ENCODE results near the gene NAPB.

The NAPB gene

DNA sequence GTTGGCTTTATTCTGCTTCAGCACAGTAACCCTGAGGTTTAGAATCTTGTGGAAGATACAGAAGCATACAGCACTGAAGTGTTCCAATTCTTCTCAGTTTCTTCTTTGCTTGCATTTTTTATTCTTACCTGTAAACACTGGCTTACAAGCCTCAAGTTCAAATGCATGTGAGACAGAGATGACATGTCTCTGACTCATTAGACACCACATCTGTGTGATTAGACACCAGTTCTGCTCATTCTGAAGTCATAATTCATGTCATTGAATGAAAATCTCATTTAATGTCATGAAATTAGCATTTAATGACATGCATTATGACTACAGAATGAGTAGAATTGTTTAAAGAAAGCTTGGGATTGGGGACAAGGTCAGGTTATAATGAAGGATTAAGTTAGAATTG lies 53.5 kb downstream of the NAPB start:
- no peak for TF ChIP-seq CTCF (IDR thresholded peaks at IDR 0.05; ENCODE audit: control extremely low read depth, extremely low read depth, low read depth, missing control alignments)
- ChIA-PET CTCF (interaction anchor here (1.0 kb wide), 1 partner anchor 53 kb away, joined by 3 read pairs; the partner anchor contains the start of gene NAPB), POLR2A (no interaction called here)
- no peak for DNase-seq (ENCODE audit: extremely low spot score)

- CTCF ChIA-PET: interaction anchor here (1.5 kb wide), 1 partner anchor 8 kb away, joined by 4 read pairs; no protein-coding TSS in a partner anchor
- POLR2A ChIA-PET: no interaction called here
- DNase-seq (ENCODE audit: extremely low spot score): peak; percentile 50
- no peak for TF ChIP-seq CTCF (IDR thresholded peaks at IDR 0.05; ENCODE audit: control extremely low read depth, extremely low read depth, low read depth, missing control alignments)
Observed at GRCh38 chr20:23366384-23366783, 54.9 kb downstream of the NAPB start.

DNA sequence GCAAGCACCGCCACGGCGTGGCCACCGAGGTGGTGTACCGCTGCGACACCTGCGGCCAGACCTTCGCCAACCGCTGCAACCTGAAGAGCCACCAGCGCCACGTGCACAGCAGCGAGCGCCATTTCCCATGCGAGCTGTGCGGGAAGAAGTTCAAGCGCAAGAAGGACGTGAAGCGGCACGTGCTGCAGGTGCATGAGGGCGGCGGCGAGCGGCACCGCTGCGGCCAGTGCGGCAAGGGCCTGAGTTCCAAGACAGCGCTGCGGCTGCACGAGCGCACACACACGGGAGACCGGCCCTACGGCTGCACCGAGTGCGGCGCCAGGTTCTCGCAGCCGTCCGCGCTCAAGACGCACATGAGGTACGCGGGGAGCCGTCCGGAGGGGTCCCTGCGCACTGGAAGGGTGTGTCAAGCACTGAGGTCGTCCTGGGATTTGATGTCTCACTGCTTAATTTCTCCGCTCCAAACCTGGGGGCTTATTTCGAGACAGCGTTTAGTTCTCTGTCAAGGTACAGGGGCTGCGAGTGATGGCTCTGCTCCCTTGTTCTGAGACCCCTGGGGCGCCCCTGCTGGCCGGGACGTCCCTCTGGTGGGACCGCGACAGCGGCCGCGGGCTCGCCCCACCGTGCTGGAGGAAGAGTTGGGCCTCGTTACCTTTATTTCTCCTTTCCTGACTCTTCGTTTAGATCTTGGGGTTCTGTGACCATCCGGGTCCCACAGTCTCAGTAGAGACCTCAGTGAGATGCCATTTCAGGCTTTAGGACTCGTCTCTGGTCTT lies 55.7 kb downstream of the NAPB start:
- CTCF ChIA-PET: interaction anchor here (1.3 to 1.5 kb wide), 2 partner anchors 8 to 16 kb away, joined by 4 read pairs; partner anchors contain the start of gene NXT1

DNA sequence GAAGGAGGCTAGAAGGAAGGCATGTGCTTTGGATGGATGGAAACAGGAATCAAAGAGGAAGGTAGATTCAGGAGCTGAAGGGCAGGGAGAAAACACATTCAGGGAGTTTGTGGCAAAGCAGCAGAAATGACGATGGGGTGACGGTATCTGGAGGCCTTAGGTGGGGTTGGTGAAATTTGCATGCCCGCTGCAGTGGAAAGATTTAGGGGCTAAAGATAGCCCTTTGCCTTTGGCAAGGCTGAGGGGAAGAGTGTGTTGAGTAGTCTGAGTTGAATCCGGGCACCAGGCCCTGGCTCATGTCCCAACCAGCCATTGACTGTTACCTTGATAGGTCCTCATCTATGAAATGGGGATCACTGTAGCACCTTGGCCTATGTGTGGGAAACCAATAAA lies 58.0 kb downstream of the NAPB start:
- POLR2A ChIA-PET: no interaction called here

More for the DNA sequence above, 55.7 kb downstream of the NAPB start:
- DNase-seq (ENCODE audit: extremely low spot score): no peak
- no peak for TF ChIP-seq CTCF (IDR thresholded peaks at IDR 0.05; ENCODE audit: control extremely low read depth, extremely low read depth, low read depth, missing control alignments)
- POLR2A ChIA-PET: no interaction called here

DNA sequence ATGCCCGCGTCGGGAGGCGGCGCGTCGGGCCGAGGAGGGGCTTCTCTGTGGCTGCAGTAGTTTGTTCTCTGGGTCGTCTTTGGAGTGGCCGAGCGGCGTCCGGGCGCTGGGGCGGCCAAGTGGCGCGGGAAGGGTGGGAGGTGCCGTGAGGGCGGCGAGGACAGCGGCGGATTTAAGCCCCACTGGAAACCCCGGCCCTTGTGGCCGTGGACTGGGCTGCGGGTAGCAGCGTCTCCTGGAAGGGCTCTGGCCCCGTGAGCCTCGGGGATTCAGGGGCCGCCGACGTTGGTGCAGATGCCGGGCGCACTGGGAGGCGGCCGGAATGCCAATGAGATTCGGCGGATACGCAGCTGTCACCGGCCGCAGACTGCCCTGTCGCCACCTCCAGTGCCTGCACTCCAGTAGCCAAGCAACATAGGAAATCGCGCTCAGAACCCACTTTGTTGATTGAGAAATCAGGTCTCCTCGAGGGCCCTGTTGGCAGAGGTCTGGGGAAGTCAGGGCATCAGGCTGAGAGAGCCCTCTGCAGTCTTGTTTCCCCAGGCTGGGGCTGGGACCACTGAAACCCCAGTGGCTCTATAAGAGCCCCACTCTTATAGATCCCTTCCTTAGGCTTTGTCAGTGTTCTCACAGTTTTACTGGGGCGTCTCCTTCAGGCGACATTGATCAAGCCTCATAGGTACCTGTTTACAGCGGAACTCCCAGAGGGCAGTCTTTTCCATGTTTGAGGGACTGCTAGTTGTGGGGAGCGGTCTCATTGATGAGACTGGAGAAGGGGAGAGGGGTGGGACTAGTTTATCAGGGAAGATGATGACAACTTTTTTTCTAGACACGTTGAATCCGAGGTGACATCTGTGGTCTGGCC lies 58.7 kb downstream of the NAPB start:
- POLR2A ChIA-PET: no interaction called here
- CTCF ChIA-PET: no interaction called here
- no peak for DNase-seq (ENCODE audit: extremely low spot score)
- TF ChIP-seq CTCF (IDR thresholded peaks at IDR 0.05; ENCODE audit: control extremely low read depth, extremely low read depth, low read depth, missing control alignments): no peak

More for the DNA sequence above, 58.0 kb downstream of the NAPB start:
- no peak for DNase-seq (ENCODE audit: extremely low spot score)
- no peak for TF ChIP-seq CTCF (IDR thresholded peaks at IDR 0.05; ENCODE audit: control extremely low read depth, extremely low read depth, low read depth, missing control alignments)
- CTCF ChIA-PET: interaction anchor here (1.2 to 1.9 kb wide), 2 partner anchors 17 to 57 kb away, joined by 3 to 6 read pairs; no protein-coding TSS in a partner anchor

All from GM10248 (cell line).